Type B pancreatic cell (in vitro differentiated cells): ENCODE results near the gene MRPS12. TPM values are rescaled to one million over a fixed set of nuclear protein-coding genes. Genes with fewer than 3 reads are reported as not detected.

Source experiments
- DNase-seq: peaks from one replicate; pipeline ENCODE4 v3.0.0; 2021; ENCODE audit warnings: mixed read lengths; ENCODE audit not compliant: unreplicated experiment; ENCODE audit errors: extremely low spot score
- H3K27ac Mint-ChIP-seq: 2 replicates; pipeline ENCODE4 v1.8.0; 2021; ENCODE audit warnings: mild to moderate bottlenecking, mixed read lengths
- H3K27me3 Mint-ChIP-seq: 2 replicates; pipeline ENCODE4 v1.8.0; 2021; ENCODE audit warnings: mixed read lengths
- H3K36me3 Mint-ChIP-seq: 2 replicates; pipeline ENCODE4 v1.8.0; 2021; ENCODE audit warnings: mixed read lengths
- H3K4me1 Mint-ChIP-seq: one replicate; pipeline ENCODE4 v1.8.0; 2021; ENCODE audit warnings: mixed read lengths; ENCODE audit not compliant: unreplicated experiment
- H3K4me3 Mint-ChIP-seq: 2 replicates; pipeline ENCODE4 v1.8.0; 2021; ENCODE audit warnings: mild to moderate bottlenecking, mixed read lengths
- H3K9me3 Mint-ChIP-seq: 2 replicates; pipeline ENCODE4 v1.8.0; 2021; ENCODE audit warnings: mixed read lengths
- CTCF ChIP-seq: fragments of 200-600 bp; sonication (generic); conservative IDR thresholded peaks from 2 replicates; pipeline ENCODE4 v1.5.0; 2021; ENCODE audit warnings: antibody characterized with exemption, mild to moderate bottlenecking
- total RNA-seq: library from RNA; stranded (reverse); gene quantifications from 2 replicates; pipeline ENCODE4 v1.2.1, GENCODE V29; 2021; ENCODE audit warnings: low replicate concordance

The MRPS12 gene
- total RNA-seq, 1 donor from 2014 or later = 45.6 TPM

DNA sequence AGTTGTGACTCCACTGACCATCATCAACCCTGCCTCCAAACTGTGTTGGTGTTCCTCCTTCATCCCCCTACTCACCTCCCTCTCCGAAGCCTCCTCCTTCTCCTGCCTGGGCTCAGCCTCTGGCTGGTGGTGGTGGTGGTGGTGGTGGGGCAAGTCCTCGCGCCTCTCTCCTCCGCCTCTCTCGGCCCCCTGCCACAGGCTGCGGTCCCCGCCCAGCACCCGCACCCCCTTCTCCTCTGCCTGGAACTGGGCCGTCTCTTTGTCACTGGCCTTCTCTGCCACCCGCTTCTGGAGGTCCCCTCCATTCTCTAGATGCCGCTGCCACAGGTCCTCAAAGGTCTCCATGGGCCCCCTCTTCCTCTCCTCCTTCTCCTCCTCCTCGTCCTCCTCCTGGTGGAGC is 20.3 kb upstream of the MRPS12 start:
- H3K27me3 Mint-ChIP-seq = no peaks in the 10 kb centered on the region
- no peak for TF ChIP-seq CTCF
- no peaks in the 10 kb centered on the region for H3K4me1 Mint-ChIP-seq
- H3K4me3 Mint-ChIP-seq = no peak overlapping the region
- H3K36me3 Mint-ChIP-seq = peaks cover 9% of the 10 kb centered on the region
- DNase-seq = no peak
- H3K27ac Mint-ChIP-seq = no peak overlapping the region
- H3K9me3 Mint-ChIP-seq = no peaks in the 10 kb centered on the region

DNA sequence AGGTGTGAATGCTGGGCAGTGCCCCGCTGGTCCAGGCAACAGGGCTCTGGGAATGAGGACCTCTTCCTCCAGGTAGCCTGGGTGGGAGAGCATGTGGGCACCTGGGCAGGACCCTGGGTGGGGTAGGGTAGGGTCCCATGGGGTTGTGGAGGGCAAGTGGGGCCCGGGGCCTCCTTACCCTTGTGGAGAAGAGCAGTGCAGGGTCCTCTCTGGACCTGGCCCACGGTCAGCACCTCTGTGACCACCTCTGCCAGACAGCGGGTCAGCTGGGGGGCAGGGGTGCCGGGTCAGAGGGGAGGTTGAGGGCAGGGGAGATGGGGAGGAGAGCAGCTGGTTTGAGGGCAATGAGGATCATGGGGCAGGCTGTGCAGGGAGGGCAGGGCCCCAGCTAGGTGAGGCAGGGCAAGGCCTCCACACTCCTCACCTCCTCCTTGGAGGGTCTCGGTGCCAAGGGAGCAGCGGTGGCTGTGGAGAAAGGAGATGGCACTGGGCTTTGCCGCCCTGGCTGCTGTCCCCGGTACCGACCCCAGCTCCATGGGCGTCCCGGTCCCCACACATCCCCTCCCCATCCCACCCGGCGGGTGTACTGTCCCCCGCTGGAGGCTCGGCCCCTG is 19.2 kb upstream of the MRPS12 start:
- H3K27ac Mint-ChIP-seq = no peak overlapping the region
- H3K9me3 Mint-ChIP-seq = no peaks in the 10 kb centered on the region
- TF ChIP-seq CTCF = no peak
- DNase-seq = no peak
- H3K4me1 Mint-ChIP-seq = no peaks in the 10 kb centered on the region
- H3K4me3 Mint-ChIP-seq = no peak overlapping the region
- peaks cover 9% of the 10 kb centered on the region for H3K36me3 Mint-ChIP-seq
- no peaks in the 10 kb centered on the region for H3K27me3 Mint-ChIP-seq

DNA sequence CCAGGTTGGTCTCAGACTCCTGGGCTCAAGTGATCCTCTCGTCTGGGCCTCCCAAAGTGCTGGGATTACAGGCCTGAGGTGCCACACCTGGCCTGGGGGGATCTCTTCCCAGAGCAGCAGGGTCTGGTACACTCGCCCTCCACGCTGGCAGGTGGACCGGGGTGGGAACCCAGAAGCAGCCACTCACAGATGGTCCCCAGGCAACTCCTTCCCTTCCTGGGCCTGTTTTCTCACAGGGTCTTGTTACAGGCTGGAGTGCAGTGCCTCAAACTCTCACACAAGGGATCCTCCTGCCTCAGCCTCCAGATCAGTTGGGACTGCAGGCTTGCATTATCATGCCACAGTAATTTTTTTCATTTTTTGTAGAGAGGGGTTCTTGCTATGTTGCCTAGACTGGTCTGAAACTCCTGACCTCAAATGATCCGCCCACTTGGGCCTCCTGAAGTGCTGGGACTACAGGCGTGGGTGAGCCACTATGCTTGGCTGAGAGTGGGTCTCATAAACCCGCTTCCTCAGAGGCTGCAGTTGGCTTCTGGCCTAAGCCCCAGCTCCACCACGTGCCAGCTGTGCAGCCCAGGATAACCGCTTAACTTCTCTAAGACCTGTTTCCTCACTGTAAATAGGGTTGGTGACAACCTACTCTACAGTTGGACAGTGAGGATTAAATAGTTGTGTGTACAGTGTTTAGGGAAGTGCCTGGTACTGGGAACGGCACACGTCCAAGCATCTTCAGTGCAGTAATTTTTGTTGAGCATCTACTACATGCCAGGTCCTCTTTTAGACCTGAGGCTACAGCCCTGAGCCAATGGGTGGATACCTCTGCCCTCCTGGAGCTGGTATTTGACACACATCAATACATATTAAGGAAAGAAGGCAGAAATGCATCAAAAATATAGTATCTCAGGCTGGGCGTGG is 17.9 kb upstream of the MRPS12 start:
- Mint-ChIP-seq H3K27me3 (no peaks in the 10 kb centered on the region), H3K36me3 (peaks cover 4% of the 10 kb centered on the region), H3K9me3 (no peaks in the 10 kb centered on the region), H3K4me3 (no peak overlapping the region), H3K27ac (no peak overlapping the region), H3K4me1 (no peaks in the 10 kb centered on the region)
- no peak for TF ChIP-seq CTCF
- no peak for DNase-seq

DNA sequence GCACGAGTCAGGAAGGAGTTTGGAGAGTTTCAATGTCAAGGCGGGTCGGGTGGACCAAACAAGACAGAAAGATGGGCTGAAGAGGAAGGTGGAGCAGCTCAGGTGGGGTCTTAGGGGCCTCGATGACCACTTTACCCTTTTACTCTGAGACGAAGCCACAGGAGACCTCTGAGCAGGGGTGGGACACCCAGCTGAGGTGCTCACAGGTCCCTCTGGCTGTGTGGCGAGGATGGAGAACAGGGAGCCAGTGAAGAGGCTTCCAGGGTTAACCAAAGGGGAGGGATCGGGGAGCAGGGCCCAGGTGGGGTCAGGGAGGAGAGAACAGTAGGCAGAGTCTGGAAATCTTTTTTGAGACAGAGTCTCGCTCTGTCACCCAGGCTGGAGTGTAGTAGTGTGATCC is 16.8 kb upstream of the MRPS12 start:
- H3K36me3 Mint-ChIP-seq = peaks cover 3% of the 10 kb centered on the region
- no peaks in the 10 kb centered on the region for H3K27me3 Mint-ChIP-seq
- no peak for TF ChIP-seq CTCF
- H3K9me3 Mint-ChIP-seq = no peaks in the 10 kb centered on the region
- H3K4me3 Mint-ChIP-seq = no peak overlapping the region
- H3K4me1 Mint-ChIP-seq = no peaks in the 10 kb centered on the region
- H3K27ac Mint-ChIP-seq = no peak overlapping the region
- DNase-seq = no peak

- H3K4me1 Mint-ChIP-seq = peaks cover 3% of the 10 kb centered on the region
Observed at GRCh38 chr19:38915329-38916321, 15.1 kb upstream of the MRPS12 start.

More at GRCh38 chr19:38915329-38916321, 15.1 kb upstream of the MRPS12 start:
- Mint-ChIP-seq H3K4me3 (no peak overlapping the region), H3K36me3 (peaks cover 3% of the 10 kb centered on the region), H3K27me3 (no peaks in the 10 kb centered on the region), H3K27ac (no peak overlapping the region), H3K9me3 (no peaks in the 10 kb centered on the region)
- DNase-seq = no peak
- TF ChIP-seq CTCF = no peak
